RWPE2 (cell line): Measurements from ENCODE around the gene FBXW4.

Experiments
- ATAC-seq: fragments of 200-7000 bp; cut with Tn5 transposase; 3 replicates; pipeline ENCODE4 v1.9.1; 2021; ENCODE audit warnings: low read depth
- DNase-seq: peaks from one replicate; pipeline ENCODE4 v3.0.0-alpha.2; 2020; ENCODE audit warnings: low spot score
- H3K27ac ChIP-seq: fragments of 450-650 bp; 2 replicates; pipeline ENCODE4 v1.5.1; 2017; ENCODE audit warnings: mild to moderate bottlenecking; ENCODE audit not compliant: poor library complexity, severe bottlenecking
- H3K27me3 ChIP-seq: fragments of 250-450 bp; sonication (Bioruptor Pico); 2 replicates; pipeline ENCODE4 v1.5.1; 2021; ENCODE audit warnings: mild to moderate bottlenecking, moderate library complexity; ENCODE audit not compliant: insufficient read depth, poor library complexity, severe bottlenecking
- H3K36me3 ChIP-seq: fragments of 250-450 bp; sonication (Bioruptor Pico); 2 replicates; pipeline ENCODE4 v1.5.1; 2020; ENCODE audit warnings: low read depth, mild to moderate bottlenecking, moderate library complexity
- H3K4me1 ChIP-seq: fragments of 250-450 bp; sonication (Bioruptor Pico); 2 replicates; pipeline ENCODE4 v1.5.1; 2021; ENCODE audit warnings: mild to moderate bottlenecking, moderate library complexity; ENCODE audit not compliant: insufficient read depth, poor library complexity, severe bottlenecking
- H3K4me3 ChIP-seq: fragments of 250-450 bp; sonication (Bioruptor Pico); 2 replicates; pipeline ENCODE4 v1.5.1; 2021; ENCODE audit warnings: mild to moderate bottlenecking, moderate library complexity; ENCODE audit not compliant: severe bottlenecking
- H3K9me3 ChIP-seq: fragments of 250-450 bp; sonication (Bioruptor Pico); 2 replicates; pipeline ENCODE4 v1.5.1; 2021; ENCODE audit warnings: mild to moderate bottlenecking, moderate library complexity; ENCODE audit not compliant: severe bottlenecking
- CTCF ChIP-seq: fragments of 450-650 bp; IDR thresholded peaks from one replicate; pipeline ENCODE4 v1.5.1; 2017; ENCODE audit warnings: mild to moderate bottlenecking, moderate library complexity; ENCODE audit not compliant: poor library complexity, severe bottlenecking

FBXW4 gene

DNA sequence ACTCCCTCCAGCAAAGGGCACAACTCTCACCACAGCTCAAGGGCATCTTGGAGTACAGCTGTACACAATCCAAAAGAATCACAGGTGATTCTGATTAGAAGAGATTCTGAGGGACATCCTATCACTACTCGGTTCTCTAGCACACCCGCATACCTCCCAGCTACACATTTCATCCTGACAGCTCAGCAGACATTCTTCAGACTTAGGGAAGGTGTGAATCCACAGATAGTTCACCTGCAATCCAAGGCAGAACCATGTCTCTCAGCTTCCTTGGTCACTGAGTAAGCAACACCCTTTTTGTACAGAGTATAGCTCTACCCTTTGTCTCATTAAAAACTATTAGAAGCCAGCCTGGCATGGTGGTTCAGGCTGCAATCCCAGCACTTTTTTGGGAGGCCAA lies 26.8 kb upstream of the FBXW4 start:
- no peaks in the 10 kb centered on the region for H3K9me3 ChIP-seq
- no peak for ATAC-seq
- no peaks in the 10 kb centered on the region for H3K36me3 ChIP-seq
- no peak overlapping the region for H3K4me3 ChIP-seq
- TF ChIP-seq CTCF: no peak
- no peak overlapping the region for H3K27ac ChIP-seq
- DNase-seq: no peak
- no peaks in the 10 kb centered on the region for H3K27me3 ChIP-seq
- H3K4me1 ChIP-seq: no peaks in the 10 kb centered on the region

- no peak overlapping the region for H3K27ac ChIP-seq
- no peak overlapping the region for H3K4me3 ChIP-seq
- H3K27me3 ChIP-seq: no peaks in the 10 kb centered on the region
- no peak for DNase-seq
- no peaks in the 10 kb centered on the region for H3K36me3 ChIP-seq
- no peak for ATAC-seq
- no peaks in the 10 kb centered on the region for H3K9me3 ChIP-seq
- TF ChIP-seq CTCF: no peak
- no peaks in the 10 kb centered on the region for H3K4me1 ChIP-seq
These were observed 25.7 kb upstream of the FBXW4 start for GRCh38 chr10:101720606-101721230.

DNA sequence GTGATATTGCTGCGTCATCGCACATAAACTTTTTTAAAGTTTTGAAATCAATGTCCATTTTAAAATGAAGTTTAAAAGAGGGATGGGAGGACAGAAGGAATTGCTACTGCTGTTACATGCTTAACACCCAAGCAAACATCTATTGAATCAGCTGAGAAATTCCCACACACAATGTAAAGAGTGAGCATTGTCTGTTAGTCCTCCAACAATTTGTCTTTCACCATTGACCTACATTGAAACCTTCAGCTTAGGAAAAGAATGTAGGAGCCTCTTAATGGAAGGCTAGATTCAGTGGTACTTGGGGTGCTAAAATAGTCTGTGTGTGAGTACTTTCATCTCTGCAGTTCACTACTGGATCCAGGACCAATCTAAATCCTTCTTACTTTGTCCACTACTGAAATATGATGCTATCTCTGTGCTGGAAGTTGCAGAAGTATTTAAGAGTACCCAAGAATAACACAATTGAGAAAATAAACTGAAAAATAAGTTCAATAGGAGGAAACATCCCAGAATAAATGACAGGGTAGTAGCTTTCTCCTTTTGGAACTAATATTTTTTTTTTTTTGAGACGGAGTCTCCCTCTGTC lies 23.8 kb upstream of the FBXW4 start:
- DNase-seq (no peak), ATAC-seq (no peak)
- Histone ChIP-seq H3K9me3 (no peaks in the 10 kb centered on the region), H3K4me3 (no peak overlapping the region), H3K36me3 (no peaks in the 10 kb centered on the region), H3K4me1 (no peaks in the 10 kb centered on the region), H3K27ac (no peak overlapping the region), H3K27me3 (no peaks in the 10 kb centered on the region)
- TF ChIP-seq CTCF: no peak

GRCh38 chr10:101716891-101717659 lies 22.1 kb upstream of the FBXW4 start:
- H3K27ac ChIP-seq: no peak overlapping the region
- H3K36me3 ChIP-seq: no peaks in the 10 kb centered on the region
- no peaks in the 10 kb centered on the region for H3K9me3 ChIP-seq
- no peaks in the 10 kb centered on the region for H3K27me3 ChIP-seq
- no peak for TF ChIP-seq CTCF
- no peaks in the 10 kb centered on the region for H3K4me1 ChIP-seq
- no peak overlapping the region for H3K4me3 ChIP-seq
- DNase-seq (no peak), ATAC-seq (no peak)
